CD4-positive, alpha-beta T cell treated with Interleukin-17A for 4 hours (primary cell): Measurements from ENCODE around the gene NRIP1.

Source experiments
- DNase-seq: peaks from one replicate; pipeline ENCODE4 v3.0.0-alpha.2; 2020; ENCODE audit warnings: mixed read lengths

The NRIP1 gene

GRCh38 chr21:15064576-15065391 is at the start of gene NRIP1:
Gene NRIP1, minus strand, starts transcription at chr21:15065000. Its CDS starts 96,808 bp downstream, at chr21:14968192.
- DNase-seq = peak; percentile 85

GRCh38 chr21:15112858-15113257 is 48.1 kb upstream of the NRIP1 start:
- no peak for DNase-seq

GRCh38 chr21:15108801-15109200 is 44.0 kb upstream of the NRIP1 start:
- no peak for DNase-seq

GRCh38 chr21:15104470-15104869 is 39.7 kb upstream of the NRIP1 start:
- no peak for DNase-seq

- no peak for DNase-seq
Observed at GRCh38 chr21:15098908-15099307, 34.1 kb upstream of the NRIP1 start.

GRCh38 chr21:15098181-15098580 is 33.4 kb upstream of the NRIP1 start:
- no peak for DNase-seq

GRCh38 chr21:15097580-15097979 is 32.8 kb upstream of the NRIP1 start:
- no peak for DNase-seq

GRCh38 chr21:15096146-15096545 is 31.3 kb upstream of the NRIP1 start:
- no peak for DNase-seq

- DNase-seq = no peak
Observed at GRCh38 chr21:15095326-15095725, 30.5 kb upstream of the NRIP1 start.

- DNase-seq = no peak
Observed at GRCh38 chr21:15094706-15095105, 29.9 kb upstream of the NRIP1 start.

- no peak for DNase-seq
Observed at GRCh38 chr21:15093216-15093615, 28.4 kb upstream of the NRIP1 start.

- no peak for DNase-seq
Observed at GRCh38 chr21:15092745-15093144, 27.9 kb upstream of the NRIP1 start.

GRCh38 chr21:15090390-15090789 is 25.6 kb upstream of the NRIP1 start:
- no peak for DNase-seq

GRCh38 chr21:15088488-15088887 is 23.7 kb upstream of the NRIP1 start:
- DNase-seq = no peak

- no peak for DNase-seq
Observed at GRCh38 chr21:15084668-15085067, 19.9 kb upstream of the NRIP1 start.

- DNase-seq = no peak
Observed at GRCh38 chr21:15080526-15080925, 15.7 kb upstream of the NRIP1 start.

- DNase-seq = no peak
Observed at GRCh38 chr21:15079269-15079668, 14.5 kb upstream of the NRIP1 start.

- no peak for DNase-seq
Observed at GRCh38 chr21:15078180-15078579, 13.4 kb upstream of the NRIP1 start.

GRCh38 chr21:15077529-15078145 is 12.8 kb upstream of the NRIP1 start:
- DNase-seq = no peak

GRCh38 chr21:15076730-15077129 is 11.9 kb upstream of the NRIP1 start:
- DNase-seq = no peak

- no peak for DNase-seq
Observed at GRCh38 chr21:15071009-15071408, 6.2 kb upstream of the NRIP1 start.

- peak; percentile 13 for DNase-seq
Observed at GRCh38 chr21:15066123-15066575, 1.3 kb upstream of the NRIP1 start.

GRCh38 chr21:15065392-15066122 is 757 bp upstream of the NRIP1 start:
- peak; percentile 81 for DNase-seq
